Activated T-helper 9 cell treated with anti-CD3 and anti-CD28 coated beads, Interleukin-2, amount 50 U/mL, for 16 hours (primary cell): Measurements from ENCODE around the gene TP53RK.

Experiments used
- DNase-seq: peaks from one replicate; pipeline ENCODE4 v3.0.0-alpha.2; 2020; ENCODE audit warnings: low read depth

The TP53RK gene

DNA sequence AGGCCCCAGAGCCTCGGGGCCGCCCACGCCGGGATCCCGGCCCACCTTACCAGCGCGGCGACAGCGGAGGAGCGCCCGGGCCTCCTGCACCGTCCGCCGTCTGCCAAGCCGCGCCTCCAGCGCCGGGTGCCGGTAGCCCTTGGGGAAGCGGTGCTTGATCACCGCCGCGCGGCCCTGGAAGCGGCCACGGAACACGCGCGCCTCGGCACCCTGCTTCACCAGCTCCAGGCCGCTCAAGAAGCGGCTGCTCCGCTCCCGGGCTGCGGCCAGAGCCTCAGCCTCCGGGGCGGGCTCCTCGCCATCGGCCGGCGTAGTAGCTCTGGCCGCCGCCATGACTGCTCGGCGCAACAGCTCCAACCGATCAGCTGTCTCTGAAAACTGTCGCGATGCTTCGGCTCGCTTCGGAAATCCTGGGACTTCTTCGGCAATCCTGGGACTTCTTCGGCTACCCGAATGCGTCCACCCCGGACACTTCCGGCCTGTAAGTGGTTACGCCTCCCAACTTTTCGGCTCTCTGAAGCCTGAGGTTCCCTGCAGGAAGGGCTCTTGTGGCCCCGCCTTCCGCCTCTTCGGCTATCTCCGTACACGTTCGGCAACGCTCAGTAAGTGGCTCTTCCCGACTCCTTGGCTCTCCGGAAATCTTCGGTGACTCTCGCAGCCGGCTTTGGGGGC, at the start of gene TP53RK:
TSS of gene TP53RK (minus strand) at position 363 of the 672 bp plus-strand sequence. CDS start at position 333, 30 bp downstream.
- peak; percentile 90 for DNase-seq

DNA sequence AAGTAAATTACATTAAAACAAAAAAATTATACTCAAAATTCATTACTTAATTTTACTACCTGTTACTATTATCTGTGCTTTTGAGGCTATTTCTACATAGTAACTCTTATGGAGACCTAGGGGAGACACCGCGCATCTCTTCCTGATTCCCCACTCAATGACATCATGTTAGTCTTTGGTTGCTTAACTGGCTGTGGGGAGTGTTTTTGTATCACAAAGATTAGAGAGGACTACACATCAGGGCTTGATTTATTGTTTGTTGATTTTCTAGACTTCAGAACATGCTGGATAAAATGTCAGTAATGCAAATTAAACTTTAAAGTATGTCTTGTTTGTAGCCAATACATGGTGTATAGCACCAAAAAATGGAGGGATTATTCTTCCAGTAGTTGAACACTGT, 46.2 kb upstream of the TP53RK start:
- DNase-seq = no peak

- no peak for DNase-seq
These were observed 42.5 kb upstream of the TP53RK start for GRCh38 chr20:46731770-46732169.

DNA sequence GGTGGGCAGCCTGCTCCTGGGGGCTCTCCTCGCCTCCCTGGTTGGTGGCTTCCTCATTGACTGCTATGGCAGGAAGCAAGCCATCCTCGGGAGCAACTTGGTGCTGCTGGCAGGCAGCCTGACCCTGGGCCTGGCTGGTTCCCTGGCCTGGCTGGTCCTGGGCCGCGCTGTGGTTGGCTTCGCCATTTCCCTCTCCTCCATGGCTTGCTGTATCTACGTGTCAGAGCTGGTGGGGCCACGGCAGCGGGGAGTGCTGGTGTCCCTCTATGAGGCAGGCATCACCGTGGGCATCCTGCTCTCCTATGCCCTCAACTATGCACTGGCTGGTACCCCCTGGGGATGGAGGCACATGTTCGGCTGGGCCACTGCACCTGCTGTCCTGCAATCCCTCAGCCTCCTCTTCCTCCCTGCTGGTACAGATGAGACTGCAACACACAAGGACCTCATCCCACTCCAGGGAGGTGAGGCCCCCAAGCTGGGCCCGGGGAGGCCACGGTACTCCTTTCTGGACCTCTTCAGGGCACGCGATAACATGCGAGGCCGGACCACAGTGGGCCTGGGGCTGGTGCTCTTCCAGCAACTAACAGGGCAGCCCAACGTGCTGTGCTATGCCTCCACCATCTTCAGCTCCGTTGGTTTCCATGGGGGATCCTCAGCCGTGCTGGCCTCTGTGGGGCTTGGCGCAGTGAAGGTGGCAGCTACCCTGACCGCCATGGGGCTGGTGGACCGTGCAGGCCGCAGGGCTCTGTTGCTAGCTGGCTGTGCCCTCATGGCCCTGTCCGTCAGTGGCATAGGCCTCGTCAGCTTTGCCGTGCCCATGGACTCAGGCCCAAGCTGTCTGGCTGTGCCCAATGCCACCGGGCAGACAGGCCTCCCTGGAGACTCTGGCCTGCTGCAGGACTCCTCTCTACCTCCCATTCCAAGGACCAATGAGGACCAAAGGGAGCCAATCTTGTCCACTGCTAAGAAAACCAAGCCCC, 36.2 kb upstream of the TP53RK start:
- no peak for DNase-seq

DNA sequence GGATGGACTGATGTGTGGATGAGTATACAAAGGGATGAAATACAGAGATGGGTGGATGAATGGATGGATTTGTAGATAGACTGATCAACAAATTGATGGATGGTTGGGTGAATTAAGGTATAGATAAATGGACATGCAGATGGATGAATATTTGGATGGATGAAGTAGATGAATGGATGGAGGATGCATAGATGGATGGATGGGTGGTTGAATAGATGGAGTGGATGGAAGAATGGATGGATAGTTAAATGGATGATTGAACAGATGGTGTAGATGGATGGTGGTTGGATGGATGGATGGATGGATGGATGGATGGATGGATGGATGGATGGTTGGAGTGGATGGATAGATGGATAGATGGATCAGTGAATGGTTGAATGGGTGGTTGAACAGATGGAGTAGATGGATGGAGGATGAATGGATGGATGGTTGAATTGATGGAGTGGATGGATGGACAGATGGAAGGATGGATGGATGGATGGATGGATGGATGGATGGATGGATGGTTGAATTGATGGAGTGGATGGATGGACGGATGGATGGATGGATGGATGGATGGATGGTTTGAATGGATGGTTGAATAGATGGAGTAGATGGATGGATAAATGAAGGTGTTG, 35.2 kb upstream of the TP53RK start:
- DNase-seq = no peak

GRCh38 chr20:46723039-46723438, 33.8 kb upstream of the TP53RK start:
- no peak for DNase-seq

- DNase-seq = no peak
These were observed 33.2 kb upstream of the TP53RK start for GRCh38 chr20:46722450-46722849.

GRCh38 chr20:46721476-46721875, 32.2 kb upstream of the TP53RK start:
- no peak for DNase-seq

DNA sequence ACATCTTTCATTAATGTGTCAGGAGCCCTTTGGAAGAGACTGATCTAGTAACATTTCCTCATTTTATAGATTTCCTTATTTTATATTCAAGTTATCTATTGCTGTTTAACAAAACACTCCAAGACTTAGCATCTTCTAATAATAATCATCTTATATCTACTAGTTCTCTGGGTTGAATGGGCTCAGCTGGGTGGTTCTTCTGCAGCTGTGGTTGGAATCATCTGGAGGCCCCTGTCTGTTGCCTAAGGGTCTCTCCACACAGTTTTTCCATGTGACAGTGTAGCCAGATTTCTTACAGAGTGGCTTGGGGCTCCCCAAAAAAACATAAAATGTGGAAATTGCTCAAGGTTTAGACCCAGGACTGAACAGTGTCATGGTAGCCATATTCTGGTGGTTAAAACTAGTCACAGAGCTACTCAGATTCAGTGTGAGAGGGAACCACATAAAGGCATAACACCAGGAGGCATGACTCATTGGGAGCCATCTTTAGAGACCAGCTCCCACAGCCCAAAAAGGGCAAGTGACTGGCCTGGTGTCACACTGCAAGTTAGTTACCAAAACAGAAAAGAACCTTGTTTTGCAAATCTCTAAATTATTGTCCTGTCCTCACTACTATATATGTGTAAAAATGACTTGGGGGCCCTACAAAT, 31.7 kb upstream of the TP53RK start:
- no peak for DNase-seq

DNA sequence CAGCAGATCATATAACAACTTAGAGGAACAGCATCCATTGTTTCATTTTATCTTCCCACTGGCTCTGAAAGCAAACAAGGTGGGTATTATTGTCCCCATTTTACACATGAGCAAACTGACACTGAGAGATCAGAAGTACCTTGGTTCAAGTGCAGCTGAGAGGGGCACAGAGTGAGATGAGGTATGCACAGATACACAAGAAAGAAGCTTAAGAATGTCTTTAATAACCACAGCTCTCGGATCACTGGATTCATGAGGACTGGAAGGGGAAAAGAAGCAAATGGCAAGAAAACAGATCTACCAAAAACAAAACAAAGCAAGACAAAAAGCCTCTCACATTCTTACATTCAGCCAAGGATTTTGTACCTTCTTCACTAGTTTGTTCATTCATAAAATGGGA, 30.8 kb upstream of the TP53RK start:
- DNase-seq = no peak

DNA sequence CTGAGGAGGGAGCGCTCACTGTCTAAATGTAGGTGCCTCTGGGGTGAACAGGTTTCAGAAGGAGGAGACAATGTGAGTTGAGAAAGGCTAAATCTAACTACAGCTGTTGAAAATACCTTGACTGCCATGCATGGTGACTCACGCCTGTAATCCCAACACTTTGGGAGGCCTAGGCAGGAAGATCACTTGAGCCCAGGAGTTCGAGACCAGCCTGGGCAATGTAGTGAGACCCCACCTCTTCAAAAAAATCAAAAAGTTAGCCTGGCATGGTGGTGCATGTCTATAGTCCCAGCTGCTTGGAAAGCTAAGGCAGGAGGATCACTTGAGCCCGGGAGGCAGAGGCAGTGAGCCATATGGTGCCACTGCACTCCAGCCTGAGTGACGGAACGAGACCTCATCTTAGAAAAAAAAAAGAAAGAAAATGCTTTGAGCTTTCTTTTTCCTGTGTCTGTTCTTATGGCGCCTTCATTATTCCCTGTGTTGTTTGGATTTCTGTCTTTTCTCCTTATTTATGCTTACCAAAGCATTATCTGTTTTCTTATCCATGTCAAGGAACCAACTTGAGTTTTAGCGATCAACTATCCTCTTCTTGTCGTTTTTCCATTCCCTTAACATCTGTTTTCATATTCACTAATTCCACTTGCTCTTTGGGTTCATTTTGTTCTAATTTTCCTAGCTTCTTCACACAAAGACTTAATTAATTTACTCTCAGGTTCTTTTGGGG, 28.7 kb upstream of the TP53RK start:
- no peak for DNase-seq

GRCh38 chr20:46715292-46715756, 26.1 kb upstream of the TP53RK start:
- DNase-seq = no peak

GRCh38 chr20:46713957-46714834, 25.0 kb upstream of the TP53RK start:
- DNase-seq = no peak

GRCh38 chr20:46712056-46712636, 22.9 kb upstream of the TP53RK start:
- no peak for DNase-seq

GRCh38 chr20:46710153-46710913, 21.1 kb upstream of the TP53RK start:
- no peak for DNase-seq

DNA sequence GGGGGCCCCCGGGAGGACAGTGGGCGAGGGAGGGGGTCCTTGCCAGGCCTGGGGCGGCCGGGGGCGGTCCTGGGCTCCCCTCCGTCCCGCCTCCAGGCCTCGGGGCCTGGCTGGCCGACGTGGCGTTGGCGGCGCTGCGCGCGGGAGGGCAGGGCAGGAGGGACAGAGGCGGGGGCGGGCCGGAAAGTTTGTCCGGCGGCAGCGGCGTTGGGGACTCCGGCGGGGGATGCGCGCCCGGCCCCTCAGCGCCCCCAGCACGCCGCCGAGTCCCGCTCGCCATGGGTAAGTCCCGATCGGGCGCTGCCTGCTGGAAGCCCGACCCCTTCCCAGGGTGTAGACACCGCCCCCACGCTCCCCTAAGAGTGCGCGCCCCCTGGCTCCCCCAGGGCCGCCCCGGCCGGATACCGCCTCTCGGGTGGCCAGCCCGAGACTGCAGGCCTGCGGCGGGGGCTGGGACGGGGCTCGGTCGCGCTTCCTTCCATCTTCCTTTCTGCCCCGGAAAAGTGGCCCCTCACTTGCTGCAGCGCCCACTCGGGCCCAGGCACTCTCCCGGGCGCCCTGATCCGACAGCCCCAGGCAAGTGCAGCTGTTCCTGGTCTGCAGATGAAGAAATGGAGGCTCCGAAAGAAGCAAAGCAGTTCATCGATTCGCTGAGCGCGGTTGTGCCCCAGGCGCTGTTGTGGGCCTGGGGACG, 20.4 kb upstream of the TP53RK start, which contains the start of gene SLC2A10:
TSS of gene SLC2A10 (plus strand) at position 191 of the 694 bp plus-strand sequence. CDS start at position 279, 88 bp downstream.
- DNase-seq = no peak

DNA sequence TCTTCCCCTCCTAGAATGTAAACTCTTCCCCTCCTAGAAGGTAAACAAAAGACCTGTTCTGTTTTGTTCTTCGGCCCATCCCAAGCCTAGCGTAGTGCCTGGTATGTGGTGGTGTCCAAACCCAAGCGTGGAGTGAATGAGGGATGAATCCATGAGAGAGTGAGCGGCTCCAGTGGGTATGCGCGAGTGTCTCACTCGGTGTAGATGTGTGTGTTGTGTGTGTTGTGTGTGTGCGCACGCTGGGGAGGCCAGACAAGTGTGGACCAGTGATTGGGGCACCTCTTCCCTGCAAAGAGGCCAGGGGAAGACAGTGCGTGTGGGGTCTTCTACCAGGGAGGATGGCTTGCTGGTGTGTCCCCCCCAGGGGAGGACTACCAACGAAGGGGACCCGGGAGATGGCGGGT, 19.8 kb upstream of the TP53RK start:
- no peak for DNase-seq

GRCh38 chr20:46708172-46708860, 19.1 kb upstream of the TP53RK start:
- no peak for DNase-seq
